Measurements from ENCODE around the gene LMO3. TPM values are rescaled to one million over a fixed set of nuclear protein-coding genes. Genes with fewer than 3 reads are reported as not detected.

Gene LMO3
- total and polyA plus RNA-seq, 2 of the 4 experiments (the other 2 are of a cell fraction): 0.54 to 0.84 TPM

- Histone ChIP-seq H4K5ac (ENCODE audit: low read depth, low read length) (no peak overlapping the region), H3K4me1 (ENCODE audit: control insufficient read depth, insufficient read depth, low read length) (no peaks in the 10 kb centered on the region), H2AK5ac (ENCODE audit: low read depth, low read length) (no peak overlapping the region), H3K9me3 (ENCODE audit: control insufficient read depth, insufficient read depth, low read length) (no peaks in the 10 kb centered on the region), H3K9ac (ENCODE audit: low read depth, low read length) (no peak overlapping the region), H3K9me1 (ENCODE audit: insufficient read depth, low read length) (no peaks in the 10 kb centered on the region), H3K4ac (ENCODE audit: low read depth, low read length) (no peak overlapping the region), H3K18ac (ENCODE audit: low read depth, low read length) (no peak overlapping the region), H3K14ac (replicated peaks; ENCODE audit: low read depth, low read length) (no peak overlapping the region), H3K56ac (ENCODE audit: extremely low read depth, insufficient read depth, low read length) (no peak overlapping the region), H2AFZ (replicated peaks; ENCODE audit: low read length, poor library complexity) (no peak overlapping the region), H2BK5ac (ENCODE audit: low read depth, low read length, poor library complexity, severe bottlenecking) (no peak overlapping the region), H3K27ac (ENCODE audit: insufficient read depth, low read length) (no peak overlapping the region), H4K8ac (ENCODE audit: low read depth in 2 of 2, low read length in 2 of 2) (no peak overlapping the region), H2BK15ac (ENCODE audit: low read depth, low read length) (no peak overlapping the region), H3K36me3 (ENCODE audit: control insufficient read depth, insufficient read depth, low read length) (no peaks in the 10 kb centered on the region), H3K23ac (ENCODE audit: low read depth, low read length) (no peak overlapping the region), H4K91ac (ENCODE audit: insufficient read depth, low read depth, low read length) (no peak overlapping the region), H3K27me3 (ENCODE audit: control insufficient read depth, insufficient read depth, low read length) (no peaks in the 10 kb centered on the region), H3K4me3 (ENCODE audit: insufficient read depth, low read depth, low read length) (no peak overlapping the region), H3K79me1 (ENCODE audit: low read depth in 1 of 2, low read length in 2 of 2) (no peaks in the 10 kb centered on the region), H4K20me1 (ENCODE audit: insufficient read depth, low read length) (no peaks in the 10 kb centered on the region), H2BK20ac (ENCODE audit: low read depth, low read length) (no peak overlapping the region), H2BK120ac (ENCODE audit: low read depth, low read length) (no peak overlapping the region), H3K4me2 (ENCODE audit: low read depth, low read length) (no peak overlapping the region), H2AK9ac (replicated peaks; ENCODE audit: low read depth, low read length, poor library complexity) (no peak overlapping the region)
- TF ChIP-seq MAZ (IDR thresholded peaks at IDR 0.05; ENCODE audit: borderline replicate concordance, low read depth, low read length) (no peak), CEBPB (IDR thresholded peaks at IDR 0.05; ENCODE audit: low read depth, low read length) (no peak), NFE2L2 (IDR thresholded peaks at IDR 0.05; ENCODE audit: low read depth, low read length) (no peak), USF2 (IDR thresholded peaks at IDR 0.05; ENCODE audit: low read depth, low read length) (no peak), RFX5 (IDR thresholded peaks at IDR 0.05; ENCODE audit: low read depth, low read length) (no peak), BHLHE40 (IDR thresholded peaks at IDR 0.05; ENCODE audit: low read depth, low read length) (no peak), CHD1 (IDR thresholded peaks at IDR 0.05; ENCODE audit: low read depth, low read length) (no peak)
- peak; percentile 37; the same call in 1 of the 2 replicates for ATAC-seq (ENCODE audit: low read depth)
- dilution Hi-C loops (cut with HindIII; ENCODE audit: low sequenced_read_pairs, unreplicated experiment) (no loop called here), intact Hi-C loops (cut with micrococcal nuclease) (no loop called here), in situ Hi-C loops (cut with MboI; ENCODE audit: low sequenced_read_pairs) (no loop called here)
- no peak for DNase-seq
- no TSS peak for BruUV-seq (replicated peaks)
- POLR2A ChIA-PET (ENCODE audit: unreplicated experiment): no interaction called here
- no CpG with 5 or more reads among the region's 1 CpG for WGBS, 2 experiments (ENCODE audit: extremely low coverage in 2 of 2, insufficient read length in 1 of 2)
- CTCF ChIA-PET: no interaction called here
Measured at GRCh38 chr12:16634786-16635185, 28.8 kb upstream of the LMO3 start.
